DMS53 (cell line): ENCODE measurements around the gene RAB6B.
A peak's percentile ranks its signal among the peaks of the same experiment; 100 is the strongest.

Experiments used
- DNase-seq: peaks from one replicate; lab custom pipeline; 2025; lab: John Stamatoyannopoulos, UW

Gene RAB6B

DNA sequence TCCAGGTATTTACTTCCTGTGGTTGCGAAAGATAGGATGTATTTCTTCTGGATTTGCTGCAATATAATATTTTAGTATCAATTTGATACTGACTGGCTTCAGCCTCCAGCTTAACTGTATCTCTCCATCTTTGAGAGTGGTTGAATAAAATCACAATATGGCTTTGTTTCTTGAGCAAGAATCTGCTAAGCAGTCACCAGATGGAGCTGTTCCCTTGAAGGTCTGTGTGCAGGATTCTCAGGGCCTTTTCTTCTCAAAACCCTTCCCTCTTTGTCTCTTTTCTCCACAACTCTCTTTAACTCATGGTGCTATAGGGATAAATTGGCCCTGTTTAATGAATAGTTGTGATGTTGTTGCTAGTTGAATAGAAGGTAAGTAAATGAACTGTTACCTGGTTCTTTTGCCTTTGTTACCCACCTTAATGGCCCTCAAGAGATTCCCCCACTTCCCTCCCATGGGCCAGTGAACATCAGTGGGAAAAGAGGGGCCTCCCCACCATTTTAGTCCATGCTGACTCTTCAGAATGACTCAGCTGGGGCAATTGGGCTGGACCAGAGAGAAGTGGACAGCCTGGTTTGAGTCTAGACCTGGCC is 34.8 kb upstream of the RAB6B start:
- peak; percentile 72 for DNase-seq

DNA sequence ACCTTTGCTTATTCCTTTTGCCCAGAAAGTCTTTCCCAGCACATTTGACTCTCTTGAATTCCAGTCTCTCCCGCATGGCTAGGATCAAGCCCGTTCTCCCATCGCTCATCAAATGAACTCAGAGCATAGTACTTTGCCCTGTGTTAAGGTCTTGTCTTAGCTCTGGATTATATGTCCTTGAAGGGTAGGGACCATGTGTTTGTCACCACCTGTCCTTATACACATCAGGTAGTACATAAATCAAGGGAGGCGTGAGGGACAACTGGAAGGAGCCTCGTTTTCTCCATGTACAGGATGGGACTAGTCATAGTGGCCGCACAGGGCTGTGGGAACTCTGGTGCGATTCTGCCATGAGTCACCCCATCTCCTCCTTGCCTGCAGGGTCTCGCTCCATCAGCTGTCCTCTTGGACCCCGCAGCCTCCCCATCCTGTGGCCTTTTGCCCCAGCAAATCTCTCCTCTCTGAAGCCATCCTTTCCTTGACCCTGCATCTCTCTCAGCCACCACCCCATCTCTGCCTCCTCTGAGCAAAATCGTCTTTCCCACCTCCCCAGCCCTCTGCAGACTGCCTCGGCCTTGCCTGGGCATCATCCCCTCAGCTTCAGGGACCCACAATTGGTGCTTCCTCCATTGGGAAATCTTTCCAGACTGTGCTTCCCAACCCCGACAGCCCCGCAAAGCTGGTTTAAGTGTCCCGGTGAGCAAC is 33.4 kb upstream of the RAB6B start:
- DNase-seq, result no peak

DNA sequence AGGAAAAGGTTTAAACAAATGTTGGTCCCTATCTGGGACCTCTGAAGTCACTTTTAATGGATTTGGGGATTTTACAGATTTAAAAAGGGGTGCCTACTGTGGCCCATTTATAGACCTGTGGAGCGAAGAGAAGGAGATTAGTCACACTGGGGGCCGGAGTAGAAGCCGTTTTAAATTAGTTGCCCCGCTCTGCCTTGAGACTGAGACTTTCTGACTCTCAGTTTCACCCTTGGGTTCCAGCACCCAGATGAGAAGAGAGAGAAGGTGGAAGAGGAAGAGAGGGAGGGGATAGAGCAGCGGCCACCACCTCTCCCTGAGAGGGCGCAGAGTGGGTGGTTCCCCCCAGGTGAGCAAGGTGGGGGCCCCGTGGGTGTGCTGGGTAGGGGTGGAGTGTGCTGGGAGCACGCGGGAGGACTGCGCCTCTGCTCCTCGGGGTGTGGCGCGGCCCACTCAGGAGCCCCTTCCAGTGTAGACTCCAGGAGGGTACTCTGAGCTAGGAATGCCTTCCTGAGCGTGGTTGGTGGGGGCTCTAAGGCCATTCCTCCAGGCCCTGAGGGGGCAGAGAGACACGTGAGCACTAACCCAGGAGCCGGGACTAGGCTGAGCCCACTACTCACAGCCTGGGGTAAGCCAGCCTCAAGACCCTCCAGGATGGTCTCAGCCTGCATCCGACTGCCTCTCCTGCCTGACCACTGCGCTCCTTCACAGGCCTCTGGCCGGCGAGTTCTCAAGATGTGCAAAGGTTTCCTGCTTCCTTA is 32.6 kb upstream of the RAB6B start:
- DNase-seq, result no peak

DNA sequence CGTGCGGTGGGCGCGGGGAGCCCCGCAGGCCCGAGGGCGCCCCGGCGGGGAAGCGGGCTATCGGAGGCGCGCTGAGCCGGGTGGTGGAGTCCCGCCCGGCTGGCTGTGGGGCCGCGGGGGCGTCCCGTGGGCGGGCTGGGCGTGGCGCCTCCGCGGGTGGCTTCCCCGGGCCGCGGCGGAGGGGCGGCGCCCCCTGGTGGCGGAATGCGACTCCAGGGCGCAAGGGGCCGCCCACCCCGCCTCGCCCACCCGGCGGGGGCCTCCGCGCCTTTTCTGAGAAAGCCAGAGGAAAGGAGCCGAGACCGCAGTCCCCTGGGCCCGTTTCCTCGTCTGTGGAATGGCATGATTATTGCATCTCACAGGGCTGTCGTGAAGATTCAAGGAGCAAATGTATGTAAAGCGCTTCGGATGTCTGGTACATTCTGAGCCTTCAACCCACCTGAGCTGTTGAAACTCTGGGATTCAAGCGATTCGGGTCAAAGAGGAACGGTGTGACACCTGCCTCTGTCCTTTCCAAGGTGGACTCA is 31.9 kb upstream of the RAB6B start:
- DNase-seq, result peak; percentile 62

DNA sequence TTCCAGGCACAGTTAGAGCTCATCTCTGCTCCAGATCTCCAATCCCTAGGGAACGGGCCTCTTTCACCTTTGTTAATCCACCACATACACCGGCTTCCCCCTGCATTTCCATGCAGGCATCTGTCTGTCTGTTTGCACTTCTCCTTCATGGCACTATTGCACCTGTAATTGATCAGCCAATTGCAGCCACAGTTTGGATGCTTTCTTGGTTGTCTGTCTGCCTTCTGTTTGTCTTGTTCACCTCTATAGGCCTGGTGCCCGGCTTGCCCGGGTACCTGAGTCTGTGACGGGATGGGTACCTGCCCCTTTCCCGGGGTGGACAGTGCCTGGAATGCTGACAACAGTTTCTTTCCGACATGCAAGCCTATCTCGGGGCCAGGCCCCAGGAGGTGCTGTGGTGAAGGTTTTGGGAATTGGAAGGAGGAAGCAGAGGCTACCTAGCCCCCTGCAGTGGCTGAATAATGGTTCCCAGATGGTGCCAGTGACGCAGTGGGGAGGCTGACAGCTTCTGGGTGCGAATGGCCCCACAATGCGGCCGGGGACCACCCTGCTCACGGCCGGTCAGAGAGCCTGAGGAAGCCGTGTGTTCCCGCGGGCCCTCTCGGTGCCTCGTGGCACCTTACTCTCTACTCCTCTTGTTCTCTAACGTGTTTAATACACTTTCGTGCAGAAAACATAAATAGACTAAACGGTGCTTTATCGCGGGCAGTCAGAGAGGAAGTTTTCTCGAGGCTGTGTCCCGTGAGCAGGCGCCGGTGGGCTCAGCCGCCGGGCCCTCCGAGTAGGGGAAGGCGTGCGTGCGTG is 31.3 kb upstream of the RAB6B start:
- peak; percentile 48 for DNase-seq

DNA sequence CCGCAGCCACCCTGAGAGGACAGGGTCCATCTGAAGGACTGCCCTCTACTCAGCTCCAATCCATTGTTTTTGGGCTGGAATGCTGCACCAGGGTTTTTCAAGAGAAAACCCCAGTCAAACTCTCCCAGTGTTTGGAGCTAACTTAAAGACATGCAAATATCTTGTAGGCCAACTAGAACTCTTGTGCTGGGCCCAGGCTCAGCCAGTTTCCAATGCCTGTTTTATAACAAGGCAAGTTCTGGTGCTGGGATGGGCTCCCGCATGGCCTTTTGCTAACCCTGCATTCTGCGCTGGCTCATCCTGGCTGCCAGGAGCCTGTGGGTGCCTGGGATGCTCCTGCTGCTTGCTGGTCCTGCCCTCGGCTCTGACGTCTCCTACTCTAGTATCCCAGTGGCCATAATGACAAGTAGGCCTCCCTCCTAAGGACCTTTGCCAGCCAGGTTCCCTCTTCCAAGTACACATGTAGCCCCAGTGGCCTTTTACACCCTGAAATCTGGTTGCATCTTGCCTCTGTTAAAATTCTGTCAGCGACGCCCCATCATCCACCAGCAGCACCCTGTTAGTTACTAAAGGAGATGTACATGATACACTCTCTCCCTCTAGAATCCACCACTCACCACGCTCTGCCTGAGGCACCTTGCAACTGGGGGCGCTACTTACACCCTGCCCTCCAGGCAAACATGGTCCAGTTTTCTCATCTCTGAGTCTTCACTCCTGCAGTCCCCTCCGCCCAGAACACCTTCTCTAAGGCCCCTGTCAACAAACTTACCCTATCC is 30.5 kb upstream of the RAB6B start:
- DNase-seq, result no peak

DNA sequence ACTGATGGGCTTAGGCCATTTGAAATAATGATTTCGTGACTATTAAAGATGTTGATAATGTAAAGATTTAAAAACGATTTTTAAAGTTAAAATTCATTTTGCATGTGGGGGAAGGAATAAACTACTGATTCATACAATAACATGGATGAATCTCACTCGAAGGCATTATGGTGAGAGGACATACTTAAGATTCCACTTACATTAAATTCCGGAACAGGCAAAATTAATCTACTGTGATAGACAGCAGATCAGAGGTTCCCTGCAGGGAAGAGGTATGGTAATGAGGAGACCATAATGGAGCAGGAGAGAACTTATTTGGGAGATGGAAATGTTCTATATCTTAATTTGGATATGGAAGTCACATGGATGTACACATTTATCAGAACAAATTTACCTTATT is 28.4 kb upstream of the RAB6B start:
- no peak for DNase-seq

DNA sequence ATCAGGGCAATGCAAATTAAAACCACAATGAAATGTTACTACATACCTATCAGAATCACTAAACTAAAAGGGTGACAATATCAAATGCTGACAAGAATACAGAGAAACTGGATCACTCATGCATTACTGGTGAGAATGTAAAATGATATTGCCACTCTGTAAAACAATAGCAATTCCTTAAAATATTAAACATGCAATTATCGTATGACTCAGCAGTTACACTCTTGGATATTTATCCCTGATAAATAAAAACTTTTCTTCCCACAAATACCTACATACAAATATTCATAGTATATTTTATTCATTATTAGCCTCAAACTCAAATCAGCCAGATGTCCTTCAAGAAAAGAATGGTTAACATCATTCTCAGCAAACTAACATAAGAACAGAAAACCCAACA is 25.9 kb upstream of the RAB6B start:
- no peak for DNase-seq

DNA sequence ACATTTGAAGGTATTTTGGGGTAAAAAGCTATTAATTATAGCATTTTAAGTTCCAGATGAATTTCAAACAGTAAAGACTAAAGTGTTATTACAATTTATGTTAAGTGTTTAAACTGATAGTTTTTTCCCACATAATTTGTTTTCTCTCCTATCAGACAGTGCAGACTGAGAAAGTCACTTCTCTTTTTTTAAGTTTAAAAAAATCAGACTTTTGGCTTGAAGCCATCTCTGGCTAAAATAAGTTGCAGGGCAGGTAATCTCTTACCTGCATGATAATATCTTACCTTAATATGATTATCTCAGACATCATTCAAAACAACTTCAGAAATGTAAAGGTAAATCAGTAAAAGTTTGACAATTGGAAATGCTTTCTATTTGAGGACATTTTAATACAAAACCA is 21.5 kb upstream of the RAB6B start:
- no peak for DNase-seq

DNA sequence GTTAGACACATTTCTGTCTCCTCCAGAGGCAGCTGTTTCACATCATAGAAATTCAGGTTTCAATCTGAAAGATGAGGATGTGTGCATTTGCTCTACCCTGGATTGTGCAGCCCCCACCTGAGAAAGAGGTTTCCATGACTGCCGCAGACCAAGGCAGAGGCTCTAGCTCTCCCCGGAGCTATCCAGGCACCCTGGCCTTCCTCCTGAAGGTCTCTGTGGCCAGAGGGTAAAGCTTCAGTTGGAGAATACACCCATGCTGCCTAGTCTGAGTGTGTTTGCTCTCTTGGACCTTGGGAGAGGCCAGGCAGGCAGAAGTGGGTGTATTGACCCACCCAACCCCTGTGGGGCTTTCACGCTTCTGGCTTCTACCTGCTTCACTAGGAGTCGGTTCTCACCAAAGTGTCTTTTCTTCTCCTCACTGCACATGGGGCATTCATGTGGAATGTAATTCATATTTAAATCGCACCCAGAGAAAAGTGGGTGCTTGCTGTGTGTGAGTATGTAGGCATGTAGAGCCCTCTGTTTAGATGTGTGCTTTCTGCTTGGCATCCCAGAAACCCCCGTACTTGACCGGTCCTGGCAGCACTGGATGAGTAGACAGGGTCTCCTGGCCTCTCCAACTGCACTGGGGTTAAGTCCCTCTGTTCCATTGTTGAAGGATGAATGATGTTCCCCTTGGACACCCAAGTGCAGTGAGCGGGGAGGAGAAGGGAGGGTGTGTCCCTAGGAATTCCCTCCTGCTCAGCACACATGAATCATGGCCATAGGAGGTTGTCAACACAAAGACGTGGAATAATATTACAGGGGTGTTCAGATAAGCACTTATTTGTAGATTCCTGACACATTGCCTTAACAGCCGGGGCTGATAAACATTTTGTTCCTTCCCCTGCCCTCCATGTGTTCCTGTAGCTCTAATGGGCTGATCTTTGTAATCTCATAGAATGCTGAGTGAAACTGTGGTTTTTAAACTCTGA is 20.3 kb upstream of the RAB6B start:
- no peak for DNase-seq

DNA sequence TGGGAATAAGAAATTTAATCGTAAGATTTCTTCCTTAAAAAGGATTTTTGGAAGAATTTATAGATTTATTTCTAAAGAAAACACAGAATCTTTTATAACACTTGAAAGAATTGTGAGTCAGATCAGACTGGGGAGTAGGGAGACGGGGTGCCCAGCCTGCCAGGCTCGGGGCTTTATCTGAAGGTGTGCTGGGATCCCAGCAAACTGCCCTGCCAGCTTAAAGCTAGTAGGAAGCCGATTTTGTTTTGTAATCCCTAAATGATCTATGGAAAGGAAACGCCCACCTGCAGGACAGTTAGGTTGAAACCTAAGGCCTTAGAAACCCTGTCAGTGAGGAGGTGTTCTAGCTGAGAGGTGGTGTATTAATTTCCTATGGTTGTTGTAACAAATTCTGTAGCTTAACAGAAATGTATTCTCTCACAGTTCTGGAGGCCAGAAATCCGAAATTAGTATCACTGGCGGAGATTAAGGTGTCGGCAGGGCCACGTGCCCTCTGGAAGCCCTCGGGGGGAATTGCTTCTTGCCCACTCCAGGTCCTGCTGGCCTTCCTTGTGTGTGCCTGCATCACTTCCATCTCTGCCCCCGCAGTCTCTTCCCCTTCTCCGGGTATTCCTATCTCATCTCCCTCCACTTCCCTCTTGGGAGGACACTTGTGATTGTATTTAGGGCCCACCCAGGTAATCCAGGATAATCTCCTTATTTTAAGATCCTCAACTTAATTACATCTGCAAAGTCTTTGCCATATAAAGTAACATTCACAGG is 19.3 kb upstream of the RAB6B start:
- no peak for DNase-seq

DNA sequence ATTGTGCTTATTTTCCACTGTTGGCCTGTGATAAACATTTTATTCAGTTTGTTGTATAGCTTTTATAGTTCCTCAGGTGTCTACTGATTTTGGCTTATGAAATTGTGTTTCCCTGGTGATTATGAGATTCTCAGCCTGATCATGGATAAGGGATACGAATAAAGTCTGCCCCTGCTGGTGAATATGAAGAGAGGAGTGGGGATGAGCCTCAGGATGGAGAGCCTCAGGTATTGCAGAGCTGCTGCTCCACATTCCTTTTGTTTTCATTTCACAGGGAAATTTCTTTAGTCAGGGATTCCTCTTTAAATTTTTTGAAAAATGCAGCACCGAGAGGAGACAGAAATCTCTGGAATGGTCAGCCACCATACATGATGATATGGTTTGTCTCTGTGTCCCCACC is 14.7 kb upstream of the RAB6B start:
- DNase-seq, result peak; percentile 39

DNA sequence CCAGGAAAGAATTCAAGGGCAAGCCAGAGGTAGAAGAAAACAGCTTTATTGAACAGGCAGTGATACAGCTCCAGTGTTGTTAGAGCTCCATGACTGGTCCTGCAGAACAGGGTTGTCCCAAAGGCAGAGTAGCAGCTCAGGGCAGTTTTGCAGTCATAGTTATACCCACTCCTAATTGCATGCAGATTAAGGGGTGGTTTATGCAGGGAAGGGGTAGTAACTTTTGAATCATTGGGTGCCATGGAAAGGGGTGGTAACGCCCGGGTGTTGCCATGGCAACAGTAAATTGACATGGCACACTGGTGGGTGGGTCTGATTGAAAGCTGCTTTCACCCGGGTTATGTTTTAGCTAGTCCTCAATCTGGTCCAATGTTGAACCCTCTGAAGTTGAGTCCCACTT is 9.7 kb upstream of the RAB6B start:
- DNase-seq, result no peak

DNA sequence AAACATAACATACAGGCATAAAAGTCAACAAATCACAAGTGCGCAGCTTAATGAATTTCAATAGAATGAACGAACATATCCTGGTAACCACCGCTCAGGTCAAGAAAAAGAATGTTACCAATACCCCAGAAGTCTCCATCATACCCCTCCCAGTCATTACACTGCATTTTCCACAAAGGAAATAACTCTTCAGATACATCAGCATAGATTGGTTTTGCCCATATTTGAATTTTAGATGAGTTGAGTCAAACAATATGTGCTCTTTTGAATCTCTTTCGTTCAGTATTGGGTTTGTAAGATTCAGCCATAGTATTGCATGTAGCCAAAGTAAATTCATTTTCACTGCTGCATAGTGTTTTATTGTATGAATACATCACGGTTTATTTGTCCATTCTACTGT is 6.2 kb upstream of the RAB6B start:
- DNase-seq, result no peak

DNA sequence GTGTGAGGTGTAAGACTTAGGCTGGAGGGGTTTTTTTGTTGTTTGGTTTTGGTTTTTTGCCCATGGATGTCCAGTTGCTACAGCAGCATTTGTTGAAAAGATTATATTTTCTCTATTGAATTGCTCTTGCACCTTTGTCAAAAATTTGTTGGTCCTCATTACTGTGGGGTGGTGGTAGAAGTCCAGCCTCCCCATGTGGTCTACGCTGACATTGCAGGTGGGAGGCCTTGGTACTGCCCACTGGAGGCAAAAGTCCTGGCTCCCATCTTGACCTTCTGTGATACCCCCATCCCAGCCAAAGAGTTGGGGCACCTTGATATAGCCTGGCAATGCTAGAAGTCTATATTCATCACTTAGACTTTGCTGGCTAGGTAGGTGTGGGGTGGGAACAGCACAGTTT is 5.4 kb upstream of the RAB6B start:
- DNase-seq, result no peak

DNA sequence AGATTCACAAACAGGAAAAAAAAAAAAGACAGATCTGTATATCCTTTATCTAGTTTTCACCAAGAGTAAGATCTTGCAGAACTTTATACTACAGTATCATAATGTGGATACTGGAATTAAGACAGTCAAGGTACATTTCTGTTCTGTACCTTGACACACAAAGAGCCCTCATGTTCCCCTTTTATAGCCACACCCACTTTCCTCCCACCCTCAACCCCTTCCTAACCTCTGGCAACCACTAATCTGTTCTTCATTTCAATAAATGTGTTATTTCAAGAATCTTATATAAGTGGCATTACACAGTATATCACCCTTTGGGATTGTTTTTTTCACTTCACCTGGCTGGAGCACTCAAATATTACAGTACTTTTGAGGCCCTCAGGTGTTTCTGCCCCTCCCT is 3.6 kb upstream of the RAB6B start:
- DNase-seq, result no peak

DNA sequence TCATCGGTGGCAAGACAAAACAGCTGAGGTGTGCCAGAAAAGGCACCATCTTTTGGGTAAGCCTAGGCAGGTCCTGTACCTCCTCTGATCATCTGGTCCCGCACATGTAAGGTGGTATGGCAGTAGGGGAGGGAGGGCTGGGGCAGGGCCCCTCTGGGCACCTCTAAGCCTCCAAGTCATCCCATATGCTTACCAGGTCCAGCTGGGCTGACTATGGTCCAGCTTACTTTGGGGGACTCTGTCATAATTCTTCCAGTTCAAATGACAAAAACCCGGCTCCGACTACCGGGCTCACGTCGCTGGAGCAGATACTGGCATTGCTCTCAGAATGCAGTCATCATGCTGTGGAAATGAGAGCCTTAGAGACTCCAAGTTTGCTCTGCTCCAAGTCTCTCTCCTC is 1.9 kb upstream of the RAB6B start:
- no peak for DNase-seq

DNA sequence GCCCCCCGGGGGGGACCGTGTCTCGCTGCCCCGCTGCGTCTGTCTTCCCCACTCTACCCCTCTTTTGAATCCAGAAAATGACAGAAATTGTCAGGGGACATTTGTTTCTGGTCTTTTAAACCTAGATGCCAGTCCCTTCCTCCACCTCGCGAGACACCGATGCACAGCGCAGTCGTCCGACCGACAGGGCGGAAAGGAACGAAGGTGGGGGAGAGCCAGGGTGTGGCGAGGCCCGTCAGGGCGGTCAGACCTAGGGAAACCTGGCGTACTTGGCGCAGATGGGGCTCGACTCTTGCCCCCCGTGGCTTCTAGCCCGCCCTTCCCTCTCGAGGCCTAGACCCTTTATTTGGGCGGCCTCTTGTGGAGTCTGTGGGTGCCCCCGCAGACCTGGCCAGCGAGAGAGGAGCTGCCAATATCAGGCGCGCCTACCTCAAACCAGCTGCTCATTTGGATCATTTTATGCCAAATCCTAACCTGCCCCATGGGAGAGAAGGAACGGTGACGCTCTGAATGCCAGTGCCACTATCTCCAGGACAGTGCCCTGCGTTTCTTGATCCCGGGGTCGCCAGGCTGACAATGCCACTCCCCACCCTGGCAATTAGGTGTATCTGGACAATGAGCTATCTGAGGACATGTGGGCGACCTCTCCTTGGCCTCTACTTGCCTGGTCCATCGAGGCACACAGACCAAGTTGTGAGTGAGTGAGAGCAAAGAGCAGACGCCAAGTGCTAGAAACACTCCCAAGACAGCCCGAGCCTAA is 500 bp upstream of the RAB6B start:
- peak; percentile 45 for DNase-seq
